GM19372 (cell line): ENCODE results near the gene DHH.
"Not testable (repeated sequence)": the region's sequence is repeated elsewhere in the genome, so short reads cannot be mapped to it uniquely, and the experiment has no call there.

Experiments used
- ATAC-seq: cut with Tn5 transposase; IDR thresholded peaks from one replicate; pipeline ENCODE4 v1.9.1; 2021; ENCODE audit warnings: mild to moderate bottlenecking, low read depth, moderate library complexity; ENCODE audit not compliant: unreplicated experiment

DHH gene

DNA sequence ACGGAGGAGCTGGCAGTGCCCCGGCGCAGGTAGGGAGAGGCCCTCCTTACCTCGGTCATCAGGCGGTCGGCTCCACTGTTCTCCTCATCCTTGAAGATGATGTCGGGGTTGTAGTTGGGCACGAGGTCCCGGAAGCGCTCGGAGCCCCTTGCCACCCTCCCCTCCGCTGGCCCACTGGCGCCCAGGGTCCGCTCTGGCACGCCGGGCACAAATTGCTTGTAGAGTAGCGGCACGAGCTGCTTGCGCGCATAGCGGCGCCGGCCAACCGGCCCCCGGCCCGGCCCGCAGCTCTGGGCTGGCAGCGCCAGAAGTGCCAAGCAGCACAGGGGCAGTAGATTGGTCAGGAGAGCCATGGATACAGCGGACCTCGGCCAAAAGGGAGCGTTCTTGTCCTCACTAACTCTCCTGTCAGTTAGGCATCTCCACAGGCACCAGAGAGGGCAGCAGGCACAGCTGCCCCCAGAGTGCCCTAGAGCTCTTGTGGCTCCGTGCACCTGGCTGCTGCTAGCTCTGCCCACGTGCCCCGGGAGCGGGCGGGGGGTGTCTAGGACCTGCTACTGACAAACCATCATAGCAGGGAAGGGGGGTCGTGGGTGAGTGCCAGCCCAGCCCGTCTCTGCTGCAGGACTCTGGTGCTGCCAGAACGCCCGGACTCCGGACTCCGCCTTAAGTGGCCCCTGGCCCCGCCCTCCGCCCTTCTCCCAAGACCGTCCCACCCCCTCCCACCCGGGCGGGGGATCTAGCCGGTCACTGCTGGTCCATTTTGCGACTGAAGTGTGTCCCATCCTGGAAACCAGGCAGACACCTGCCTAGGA lies at the start of gene DHH:
TSS of gene DHH (minus strand) at position 642 of the 815 bp plus-strand sequence. CDS start at position 353, 289 bp downstream.
- ATAC-seq = no peak

GRCh38 chr12:49144384-49144783 lies 49.8 kb upstream of the DHH start:
- ATAC-seq = no peak

GRCh38 chr12:49138999-49139398 lies 44.4 kb upstream of the DHH start:
- no peak for ATAC-seq

DNA sequence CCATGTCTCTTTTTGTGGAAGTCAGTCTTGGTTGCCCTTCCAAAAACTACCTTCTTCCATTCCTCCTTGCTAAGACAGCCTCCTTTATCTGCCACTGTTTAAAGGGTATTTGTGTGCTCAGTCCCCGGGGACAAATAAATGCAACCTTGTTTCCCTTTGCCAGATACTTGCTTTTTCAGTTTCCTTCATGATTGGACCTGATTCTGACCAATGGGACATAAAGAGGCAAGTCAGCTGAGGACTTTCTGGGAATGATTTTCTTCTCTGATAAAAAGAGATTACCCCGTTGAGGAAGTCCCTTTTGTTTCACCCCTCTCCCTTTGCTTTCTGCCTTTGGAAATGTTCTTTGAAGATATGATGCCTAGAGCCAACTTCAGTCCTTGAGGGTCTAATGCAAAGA lies 44.0 kb upstream of the DHH start:
- ATAC-seq = no peak

DNA sequence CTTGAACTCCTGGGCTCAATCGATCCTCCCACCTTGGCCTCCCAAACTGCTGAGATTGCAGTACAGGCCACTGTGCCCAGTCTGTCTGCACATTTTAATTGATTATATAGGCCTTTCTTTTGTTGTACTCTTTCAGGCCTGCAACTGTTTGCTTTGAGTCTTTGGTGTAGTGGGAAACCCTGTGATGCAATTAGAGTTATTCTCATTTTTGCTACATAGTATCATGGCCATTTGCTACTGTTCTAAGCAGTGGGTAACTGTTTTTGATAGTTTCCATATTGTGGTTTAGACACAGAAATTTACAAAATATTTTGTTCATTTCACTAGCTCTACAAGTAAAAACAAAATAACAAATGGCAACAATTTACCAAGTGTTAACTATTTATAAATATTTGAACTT lies 42.9 kb upstream of the DHH start:
- ATAC-seq = no peak

DNA sequence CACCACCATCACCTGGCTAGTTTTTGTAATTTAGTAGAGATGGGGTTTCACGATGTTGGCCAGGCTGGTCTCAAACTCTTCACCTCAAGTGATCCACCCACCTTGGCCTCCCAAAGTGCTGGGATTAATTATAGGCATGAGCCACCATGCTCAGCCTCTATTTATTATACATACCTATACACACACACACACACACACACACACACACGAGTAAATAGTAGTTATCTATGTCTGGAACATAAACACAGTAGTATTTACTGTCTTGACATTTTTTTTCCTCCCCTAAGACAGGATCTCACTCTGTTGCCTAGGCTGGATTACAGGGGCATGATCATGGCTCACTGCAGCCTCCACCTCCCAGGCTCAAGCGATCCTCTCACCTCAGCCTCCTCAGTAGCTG lies 42.4 kb upstream of the DHH start:
- not testable (repeated sequence) for ATAC-seq

DNA sequence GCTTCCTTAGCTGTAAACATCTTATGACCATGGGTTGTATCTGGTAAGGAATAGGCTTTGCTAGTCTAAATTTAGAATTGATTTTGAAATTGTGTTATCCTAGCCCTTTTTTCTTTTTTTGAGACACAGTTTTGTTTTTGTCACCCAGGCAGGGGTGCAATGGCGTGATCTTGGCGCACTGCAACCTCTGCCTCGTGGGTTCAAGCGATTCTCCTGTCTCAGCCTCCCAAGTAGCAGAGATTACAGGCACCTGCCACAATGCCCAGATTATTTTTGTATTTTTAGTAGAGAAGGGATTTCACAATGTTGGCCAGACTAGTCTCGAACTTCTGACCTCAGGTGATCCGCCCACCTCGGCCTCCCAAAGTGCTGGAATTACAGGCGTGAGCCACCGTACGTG lies 39.0 kb upstream of the DHH start:
- ATAC-seq = no peak

DNA sequence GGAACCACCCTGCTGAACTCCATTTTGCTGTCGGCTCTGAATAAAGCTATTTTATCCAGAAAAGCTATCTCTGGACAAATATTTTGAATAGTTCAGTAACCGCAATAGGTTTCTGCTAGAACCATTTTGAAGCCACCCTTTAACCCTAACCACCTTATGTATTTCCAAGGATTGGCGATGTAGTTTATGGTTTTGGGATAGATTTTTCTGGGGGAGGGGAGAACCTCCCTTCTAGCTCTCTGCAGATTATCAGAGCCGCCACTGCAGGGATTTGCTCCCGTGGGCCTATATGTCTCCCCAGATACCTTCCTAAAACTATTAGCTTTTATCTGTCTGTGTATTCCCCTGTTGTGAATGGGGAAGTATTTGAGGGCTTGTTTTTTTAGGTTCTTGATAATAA lies 38.4 kb upstream of the DHH start:
- no peak for ATAC-seq

DNA sequence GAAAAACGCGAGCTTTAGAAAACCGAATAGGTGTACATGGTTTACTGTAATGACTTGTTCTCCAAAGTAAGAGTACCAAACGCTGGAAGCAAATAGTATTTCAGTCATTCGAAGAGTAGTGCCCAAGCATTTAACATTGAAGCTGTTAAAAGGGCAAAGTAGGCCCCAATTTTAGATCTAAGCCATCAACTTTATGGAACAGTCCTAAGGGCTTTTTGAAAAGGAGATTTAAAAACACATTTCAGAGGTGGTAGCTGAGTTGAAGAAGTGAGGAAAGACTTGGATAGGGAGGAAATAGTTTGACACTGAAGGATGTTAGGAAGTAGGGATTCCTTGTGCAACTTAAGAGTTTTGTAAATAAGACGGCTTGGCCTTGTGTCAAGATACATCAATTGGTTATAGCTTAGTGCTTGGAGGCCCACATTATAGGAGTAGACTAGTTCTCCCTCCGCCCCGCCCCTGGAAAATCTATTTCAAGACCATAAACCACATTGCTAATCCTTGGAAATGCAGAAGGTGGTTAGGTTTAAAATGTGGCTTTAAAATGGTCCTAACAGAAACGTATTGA lies 37.4 kb upstream of the DHH start:
- no peak for ATAC-seq

GRCh38 chr12:49131051-49131893 lies 36.7 kb upstream of the DHH start, which contains the start of gene TUBA1B:
TUBA1B (minus strand) TSS chr12:49131395; CDS start chr12:49131300, 95 bp downstream.
- peak; percentile 72 for ATAC-seq

GRCh38 chr12:49130151-49131050 lies 35.8 kb upstream of the DHH start:
- ATAC-seq = peak; percentile 44

GRCh38 chr12:49129332-49130150 lies 34.9 kb upstream of the DHH start:
- ATAC-seq = no peak

GRCh38 chr12:49127971-49128370 lies 33.4 kb upstream of the DHH start:
- not testable (repeated sequence) for ATAC-seq

DNA sequence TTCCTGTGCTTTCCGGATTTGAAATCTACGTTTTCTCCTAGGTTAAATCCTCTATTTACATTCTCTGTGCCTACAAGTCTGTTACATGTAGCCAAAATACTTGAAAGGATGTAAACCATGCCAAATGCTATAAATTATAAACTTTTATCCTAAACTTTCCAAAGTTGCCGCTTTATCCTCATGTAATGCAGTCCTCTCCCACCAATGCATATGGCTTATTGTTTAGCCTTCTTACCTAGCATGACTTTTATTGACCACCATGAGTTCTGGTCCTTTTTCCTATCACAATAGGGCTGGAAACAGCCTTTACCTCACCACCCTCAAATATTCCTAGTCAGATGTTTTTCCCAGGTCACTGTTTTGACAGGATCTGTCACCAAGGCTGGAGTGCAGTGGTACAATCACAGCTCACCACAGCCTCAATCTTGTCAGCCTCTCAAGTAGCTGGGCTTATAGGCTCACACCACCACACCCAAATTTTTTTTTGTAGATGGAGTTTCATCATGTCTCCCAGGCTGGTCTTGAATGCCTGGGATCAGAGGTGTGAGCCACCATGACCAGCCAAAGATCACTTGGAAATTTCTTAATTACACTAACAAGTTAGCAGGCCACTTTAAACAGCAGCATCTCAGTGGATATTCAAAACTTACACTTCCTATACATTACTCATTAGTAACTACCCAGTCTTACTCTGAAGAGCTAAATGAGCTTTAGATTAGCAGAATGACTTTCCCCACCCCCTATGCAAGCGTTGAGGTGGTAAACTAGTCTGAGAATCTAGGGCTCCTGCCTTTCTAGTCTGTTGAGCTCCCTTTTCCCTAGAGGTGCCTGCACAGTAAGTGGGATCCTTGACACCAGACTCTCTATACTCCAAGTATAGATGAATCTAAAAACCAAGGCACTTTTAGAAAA lies 32.5 kb upstream of the DHH start:
- no peak for ATAC-seq

GRCh38 chr12:49121047-49121696 lies 26.6 kb upstream of the DHH start:
- no peak for ATAC-seq

GRCh38 chr12:49111206-49111605 lies 16.6 kb upstream of the DHH start:
- peak; percentile 6 for ATAC-seq

- ATAC-seq = peak; percentile 96
These were observed 16.0 kb upstream of the DHH start, which contains the start of gene LMBR1L for GRCh38 chr12:49110464-49111155. LMBR1L (minus strand) TSS chr12:49110847; CDS start chr12:49110555, 292 bp downstream.
